ENCODE results near the gene IQSEC1.

- no peak for TF ChIP-seq GATA2 (IDR thresholded peaks at IDR 0.05; ENCODE audit: low read depth, low read length)
- TF ChIP-seq GATA3 (IDR thresholded peaks at IDR 0.05; ENCODE audit: low read depth, low read length), result no peak
Measured at GRCh38 chr3:12896063-12896985, 176.9 kb downstream of the IQSEC1 start.
